HCT116 (cell line): Measurements from ENCODE around the gene QKI. TPM values are rescaled to one million over a fixed set of nuclear protein-coding genes. Genes with fewer than 3 reads are reported as not detected.

Experiments
- ATAC-seq: fragments of 200-7000 bp; cut with Tn5 transposase; 2 replicates; pipeline ENCODE4 v1.9.1; 2020; ENCODE audit warnings: mild to moderate bottlenecking, moderate library complexity
- BruUV-seq: library from RNA; stranded (reverse); fragments of 400-500 nt; replicated peaks from 2 replicates; lab custom pipeline; 2021; lab: Mats Ljungman, UMichigan
- CTCF ChIA-PET: fragments of 300-600 bp; sonication (Branson Sonifier 250); formaldehyde crosslinking; loops from one replicate; lab custom pipeline; 2021; ENCODE audit warnings: antibody characterized with exemption; lab: Charles Lee
- POLR2A ChIA-PET: fragments of 300-600, 350-600 bp; sonication (Branson Sonifier 250); formaldehyde crosslinking; loops from one replicate; lab custom pipeline; 2021; ENCODE audit warnings: antibody characterized with exemption; lab: Charles Lee
- RAD21 ChIA-PET, 2 experiments: fragments of 300-600 bp; sonication (Branson Sonifier 250); formaldehyde crosslinking; loops; one replicate each; lab custom pipeline; 2023; ENCODE audit warnings: low total read pairs in 2 of 2; ENCODE audit not compliant: uncharacterized antibody in 2 of 2, unreplicated experiment in 2 of 2, low non-redundant PET in 1 of 2; lab: Charles Lee
- DNase-seq: peaks from one replicate; pipeline ENCODE4 v3.0.0-alpha.2; 2010; ENCODE audit warnings: low read depth, low spot score
- H2AFZ ChIP-seq: fragments of 200-600 bp; shearing (Covaris generic), sonication (generic); 2 replicates; pipeline ENCODE4 v1.6.1; 2017; ENCODE audit warnings: low read depth, mixed run types, mixed read lengths, antibody characterized with exemption, low read length; ENCODE audit not compliant: poor library complexity, severe bottlenecking
- H3K27ac ChIP-seq: 2 replicates; pipeline ENCODE4 v1.5.1; 2012; ENCODE audit warnings: low read depth, low read length
- H3K27me3 ChIP-seq: fragments of 200-600 bp; sonication (generic); 2 replicates; pipeline ENCODE4 v1.6.1; 2016; ENCODE audit warnings: mixed run types, low read length, mixed read lengths; ENCODE audit not compliant: insufficient read depth
- H3K36me3 ChIP-seq, 2 experiments: fragments of 200-500 bp in 1 of 2; fragments of 200-600 bp in 1 of 2; sonication (Bioruptor generic) in 1 of 2; sonication (generic) in 1 of 2; 2 replicates each; pipeline versions ENCODE4 v1.5.1 to v1.6.1; 2014 to 2016; ENCODE audit warnings: low read length in 2 of 2, inconsistent platforms in 1 of 2, mixed read lengths in 1 of 2, mixed run types in 1 of 2; ENCODE audit not compliant: insufficient read depth in 2 of 2, control insufficient read depth in 1 of 2
- H3K4me1 ChIP-seq, 2 experiments: fragments of 200-600 bp in 1 of 2; sonication (generic) in 1 of 2; 2 replicates each; pipeline versions ENCODE4 v1.5.1 to v1.6.1; 2012 to 2017; ENCODE audit warnings: low read length in 2 of 2, inconsistent platforms in 1 of 2, mild to moderate bottlenecking in 1 of 2, mixed read lengths in 1 of 2, mixed run types in 1 of 2, moderate library complexity in 1 of 2; ENCODE audit not compliant: insufficient read depth in 2 of 2, control insufficient read depth in 1 of 2
- H3K4me2 ChIP-seq: fragments of 200-600 bp; sonication (generic); 2 replicates; pipeline ENCODE4 v1.6.1; 2017; ENCODE audit warnings: mixed run types, low read length, mixed read lengths
- H3K4me3 ChIP-seq, 2 experiments: fragments of 200-600 bp in 1 of 2; sonication (generic) in 1 of 2; replicated peaks in 1 of 2; 2 replicates each; pipeline ENCODE4 v1.5.1; 2011 to 2016; ENCODE audit warnings: low read length in 2 of 2, control low read depth in 1 of 2, low read depth in 1 of 2, mild to moderate bottlenecking in 1 of 2, mixed read lengths in 1 of 2, mixed run types in 1 of 2
- H3K79me2 ChIP-seq: fragments of 200-600 bp; sonication (generic); 2 replicates; pipeline ENCODE4 v1.6.1; 2017; ENCODE audit warnings: mild to moderate bottlenecking, mixed run types, low read length, moderate library complexity, mixed read lengths; ENCODE audit not compliant: insufficient read depth
- H3K9ac ChIP-seq: fragments of 200-600 bp; sonication (generic); 2 replicates; pipeline ENCODE4 v1.6.1; 2016; ENCODE audit warnings: low read length, mixed read lengths
- H3K9me2 ChIP-seq: fragments of 200-600 bp; sonication (generic), shearing (Covaris generic); 2 replicates; pipeline ENCODE4 v1.6.1; 2017; ENCODE audit warnings: mixed run types, mild to moderate bottlenecking, moderate library complexity; ENCODE audit not compliant: insufficient read depth
- H3K9me3 ChIP-seq, 2 experiments: fragments of 200-500 bp in 1 of 2; fragments of 200-600 bp in 1 of 2; sonication (Bioruptor generic) in 1 of 2; sonication (generic) in 1 of 2; 2 replicates each; pipeline ENCODE4 v1.6.1; 2014 to 2017; ENCODE audit warnings: low read length in 2 of 2, mixed read lengths in 2 of 2, inconsistent platforms in 1 of 2, low read depth in 1 of 2, mild to moderate bottlenecking in 1 of 2, mixed run types in 1 of 2, moderate library complexity in 1 of 2; ENCODE audit not compliant: control insufficient read depth in 1 of 2, insufficient read depth in 1 of 2
- H4K20me1 ChIP-seq: fragments of 200-600 bp; sonication (generic), shearing (Covaris generic); 2 replicates; pipeline ENCODE4 v1.6.1; 2017; ENCODE audit warnings: mixed run types, mild to moderate bottlenecking, moderate library complexity; ENCODE audit not compliant: insufficient read depth
- CBX3 ChIP-seq: IDR thresholded peaks from 2 replicates; pipeline ENCODE4 v1.6.1; 2012; ENCODE audit warnings: low read depth
- CEBPB ChIP-seq: IDR thresholded peaks from 2 replicates; pipeline ENCODE4 v1.6.1; 2012; ENCODE audit warnings: low read depth
- EGR1 ChIP-seq: IDR thresholded peaks from 2 replicates; pipeline ENCODE4 v1.6.1; 2012; ENCODE audit warnings: low read depth
- EZH2 ChIP-seq: fragments of 200-600 bp; sonication (generic); IDR thresholded peaks from 2 replicates; pipeline ENCODE4 v1.6.1; 2017; ENCODE audit warnings: antibody characterized with exemption, mixed run types
- EZH2phosphoT487 ChIP-seq: fragments of 200-600 bp; IDR thresholded peaks from 2 replicates; pipeline ENCODE4 v1.6.1; 2018; ENCODE audit warnings: antibody characterized with exemption, borderline replicate concordance
- FOSL1 ChIP-seq: IDR thresholded peaks from 2 replicates; pipeline ENCODE4 v1.6.1; 2012; ENCODE audit warnings: low read depth
- JUND ChIP-seq: IDR thresholded peaks from 2 replicates; pipeline ENCODE4 v1.6.1; 2012
- POLR2AphosphoS5 ChIP-seq: IDR thresholded peaks from 2 replicates; pipeline ENCODE4 v1.6.1; 2011; ENCODE audit warnings: mild to moderate bottlenecking, low read depth, low read length, moderate library complexity
- RAD21 ChIP-seq: IDR thresholded peaks from 2 replicates; pipeline ENCODE4 v1.6.1; 2012; ENCODE audit warnings: low read depth, mild to moderate bottlenecking
- SP1 ChIP-seq: IDR thresholded peaks from 2 replicates; pipeline ENCODE4 v1.6.1; 2012; ENCODE audit warnings: low read depth
- YY1 ChIP-seq: IDR thresholded peaks from 2 replicates; pipeline ENCODE4 v1.6.1; 2011; ENCODE audit warnings: low read length, low read depth, moderate library complexity, mild to moderate bottlenecking; ENCODE audit not compliant: insufficient replicate concordance; ENCODE audit errors: extremely low read depth
- ZFX ChIP-seq: fragments of 450-650 bp; IDR thresholded peaks from 2 replicates; pipeline ENCODE4 v1.6.1; 2017
- ZNF274 ChIP-seq: fragments of 200-500 bp; sonication (Bioruptor generic); IDR thresholded peaks from 2 replicates; pipeline ENCODE4 v1.6.1; 2014; ENCODE audit warnings: mild to moderate bottlenecking, low read depth, low read length, inconsistent platforms
- intact Hi-C: fragments of 100-400 bp; cut with micrococcal nuclease; formaldehyde crosslinking; loops from 2 replicates; pipeline ENCODE4 v1.10.0; 2022
- total RNA-seq: library from RNA; stranded (reverse); gene quantifications from one replicate; pipeline ENCODE4 v1.2.1, GENCODE V29; 2021; ENCODE audit not compliant: unreplicated experiment
- TF ChIP-seq, protein P1 (sequence below), 3 experiments: fragments of 200-600 bp in 1 of 3; sonication (generic) in 1 of 3; IDR thresholded peaks in 2 of 3; conservative IDR thresholded peaks in 1 of 3; 2 replicates each; pipeline ENCODE4 v1.5.1; 2012 to 2017; ENCODE audit warnings: low read depth in 2 of 3, low read length in 2 of 3, antibody characterized with exemption in 1 of 3, borderline replicate concordance in 1 of 3, control low read depth in 1 of 3, mild to moderate bottlenecking in 1 of 3, mixed read lengths in 1 of 3, mixed run types in 1 of 3, moderate library complexity in 1 of 3; ENCODE audit not compliant: insufficient read depth in 1 of 3
- TF ChIP-seq, protein P2 (sequence below): IDR thresholded peaks from 2 replicates; pipeline ENCODE4 v1.6.1; 2012; ENCODE audit warnings: low read depth

The QKI gene
- total RNA-seq, 1 experiment from 2014 or later = 35.3 TPM

DNA sequence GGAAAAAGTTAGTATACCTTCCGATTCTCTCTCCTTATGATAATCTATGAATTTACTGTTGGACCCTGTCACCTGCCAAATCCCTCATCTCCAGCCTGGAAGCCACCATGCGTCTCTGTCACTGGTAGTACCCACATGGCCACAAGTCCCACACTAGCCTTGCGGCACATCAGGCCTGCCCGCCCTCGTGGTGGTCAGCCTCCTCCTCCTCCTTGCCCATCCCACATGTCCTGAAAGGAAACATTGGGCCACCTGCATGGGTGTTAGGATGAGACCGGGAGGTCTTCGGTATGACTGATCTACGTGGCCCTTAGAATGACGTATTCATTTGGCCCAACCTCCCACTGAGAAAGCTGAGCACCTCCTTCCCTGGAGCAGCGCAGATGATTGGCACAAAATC, 37.0 kb upstream of the QKI start:
- POLR2A ChIA-PET = no interaction called here
- no peaks in the 10 kb centered on the region for H3K36me3 ChIP-seq
- BruUV-seq = no TSS peak
- H3K9me2 ChIP-seq = no peaks in the 10 kb centered on the region
- DNase-seq = no peak
- RAD21 ChIA-PET = no interaction called here
- H3K4me1 ChIP-seq = no peaks in the 10 kb centered on the region
- H3K27me3 ChIP-seq = no peaks in the 10 kb centered on the region
- no peaks in the 10 kb centered on the region for H4K20me1 ChIP-seq
- CTCF ChIA-PET = no interaction called here
- H3K4me3 ChIP-seq = no peak overlapping the region
- H2AFZ ChIP-seq = no peak overlapping the region
- no peaks in the 10 kb centered on the region for H3K79me2 ChIP-seq
- no peak for TF ChIP-seq CEBPB
- TF ChIP-seq EZH2phosphoT487 = no peak
- no peak for TF ChIP-seq FOSL1
- TF ChIP-seq YY1 = no peak
- TF ChIP-seq JUND = no peak
- no peak for TF ChIP-seq RAD21
- no peak for TF ChIP-seq EZH2
- TF ChIP-seq ZNF274 = no peak
- TF ChIP-seq, protein P1, sequence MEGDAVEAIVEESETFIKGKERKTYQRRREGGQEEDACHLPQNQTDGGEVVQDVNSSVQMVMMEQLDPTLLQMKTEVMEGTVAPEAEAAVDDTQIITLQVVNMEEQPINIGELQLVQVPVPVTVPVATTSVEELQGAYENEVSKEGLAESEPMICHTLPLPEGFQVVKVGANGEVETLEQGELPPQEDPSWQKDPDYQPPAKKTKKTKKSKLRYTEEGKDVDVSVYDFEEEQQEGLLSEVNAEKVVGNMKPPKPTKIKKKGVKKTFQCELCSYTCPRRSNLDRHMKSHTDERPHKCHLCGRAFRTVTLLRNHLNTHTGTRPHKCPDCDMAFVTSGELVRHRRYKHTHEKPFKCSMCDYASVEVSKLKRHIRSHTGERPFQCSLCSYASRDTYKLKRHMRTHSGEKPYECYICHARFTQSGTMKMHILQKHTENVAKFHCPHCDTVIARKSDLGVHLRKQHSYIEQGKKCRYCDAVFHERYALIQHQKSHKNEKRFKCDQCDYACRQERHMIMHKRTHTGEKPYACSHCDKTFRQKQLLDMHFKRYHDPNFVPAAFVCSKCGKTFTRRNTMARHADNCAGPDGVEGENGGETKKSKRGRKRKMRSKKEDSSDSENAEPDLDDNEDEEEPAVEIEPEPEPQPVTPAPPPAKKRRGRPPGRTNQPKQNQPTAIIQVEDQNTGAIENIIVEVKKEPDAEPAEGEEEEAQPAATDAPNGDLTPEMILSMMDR (IDR thresholded peaks at IDR 0.05 in 2 of 3, conservative IDR thresholded peaks at IDR 0.05 in 1 of 3; ENCODE audit: borderline replicate concordance in 1 of 3, insufficient read depth in 1 of 3, low read depth in 2 of 3, low read length in 2 of 3) = no peak
- TF ChIP-seq POLR2AphosphoS5 = no peak
- TF ChIP-seq, protein P2, sequence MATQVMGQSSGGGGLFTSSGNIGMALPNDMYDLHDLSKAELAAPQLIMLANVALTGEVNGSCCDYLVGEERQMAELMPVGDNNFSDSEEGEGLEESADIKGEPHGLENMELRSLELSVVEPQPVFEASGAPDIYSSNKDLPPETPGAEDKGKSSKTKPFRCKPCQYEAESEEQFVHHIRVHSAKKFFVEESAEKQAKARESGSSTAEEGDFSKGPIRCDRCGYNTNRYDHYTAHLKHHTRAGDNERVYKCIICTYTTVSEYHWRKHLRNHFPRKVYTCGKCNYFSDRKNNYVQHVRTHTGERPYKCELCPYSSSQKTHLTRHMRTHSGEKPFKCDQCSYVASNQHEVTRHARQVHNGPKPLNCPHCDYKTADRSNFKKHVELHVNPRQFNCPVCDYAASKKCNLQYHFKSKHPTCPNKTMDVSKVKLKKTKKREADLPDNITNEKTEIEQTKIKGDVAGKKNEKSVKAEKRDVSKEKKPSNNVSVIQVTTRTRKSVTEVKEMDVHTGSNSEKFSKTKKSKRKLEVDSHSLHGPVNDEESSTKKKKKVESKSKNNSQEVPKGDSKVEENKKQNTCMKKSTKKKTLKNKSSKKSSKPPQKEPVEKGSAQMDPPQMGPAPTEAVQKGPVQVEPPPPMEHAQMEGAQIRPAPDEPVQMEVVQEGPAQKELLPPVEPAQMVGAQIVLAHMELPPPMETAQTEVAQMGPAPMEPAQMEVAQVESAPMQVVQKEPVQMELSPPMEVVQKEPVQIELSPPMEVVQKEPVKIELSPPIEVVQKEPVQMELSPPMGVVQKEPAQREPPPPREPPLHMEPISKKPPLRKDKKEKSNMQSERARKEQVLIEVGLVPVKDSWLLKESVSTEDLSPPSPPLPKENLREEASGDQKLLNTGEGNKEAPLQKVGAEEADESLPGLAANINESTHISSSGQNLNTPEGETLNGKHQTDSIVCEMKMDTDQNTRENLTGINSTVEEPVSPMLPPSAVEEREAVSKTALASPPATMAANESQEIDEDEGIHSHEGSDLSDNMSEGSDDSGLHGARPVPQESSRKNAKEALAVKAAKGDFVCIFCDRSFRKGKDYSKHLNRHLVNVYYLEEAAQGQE = no peak
- no peak for TF ChIP-seq ZFX
- TF ChIP-seq EGR1 = no peak
- TF ChIP-seq SP1 = no peak
- TF ChIP-seq CBX3 = no peak
- ATAC-seq = no peak
- H3K9ac ChIP-seq = no peak overlapping the region
- intact Hi-C loops = no loop called here
- H3K4me2 ChIP-seq = no peak overlapping the region
- no peak overlapping the region for H3K27ac ChIP-seq
- H3K9me3 ChIP-seq = no peaks in the 10 kb centered on the region
